ENCODE data around the gene PFDN2.

The PFDN2 gene

GRCh38 chr1:161128591-161129420 is 11.0 kb upstream of the PFDN2 start:
- peaks cover 59% of the 10 kb centered on the region for H3K36me3 ChIP-seq (ENCODE audit: insufficient read depth, low read length)

GRCh38 chr1:161127649-161128048 is 9.8 kb upstream of the PFDN2 start:
- Histone ChIP-seq H2AFZ (ENCODE audit: low read length) (no peak overlapping the region), H3K27ac (ENCODE audit: low read depth, low read length, poor library complexity, severe bottlenecking) (no peak overlapping the region), H3K27me3 (ENCODE audit: insufficient read depth, low read length) (no peaks in the 10 kb centered on the region), H3K4me2 (ENCODE audit: low read length) (no peak overlapping the region), H3K9me3 (ENCODE audit: low read length) (no peaks in the 10 kb centered on the region), H4K20me1 (ENCODE audit: insufficient read depth, low read length) (no peaks in the 10 kb centered on the region), H3K36me3 (ENCODE audit: insufficient read depth, low read length) (peaks cover 67% of the 10 kb centered on the region), H3F3A (ENCODE audit: insufficient read depth, low read length) (0 out of 2 replicates have a peak, but pooled peaks cover 4% of the 10 kb centered on the region), H3K4me1 (ENCODE audit: insufficient read depth, low read length, severe bottlenecking) (peaks cover 19% of the 10 kb centered on the region), H3K9ac (ENCODE audit: low read length) (no peak overlapping the region), H3K4me3 (ENCODE audit: low read depth, low read length, poor library complexity, severe bottlenecking) (no peak overlapping the region), H3K9me2 (ENCODE audit: low read depth, low read length) (no peaks in the 10 kb centered on the region), H3K79me2 (ENCODE audit: insufficient read depth, low read length) (peaks cover 3% of the 10 kb centered on the region; the same call in 1 of the 2 replicates)
- no peak for TF ChIP-seq CTCF (IDR thresholded peaks at IDR 0.05; ENCODE audit: low read length)
- no peak for TF ChIP-seq EZH2 (IDR thresholded peaks at IDR 0.05; ENCODE audit: borderline replicate concordance, low read length)

More at GRCh38 chr1:161128591-161129420, 11.0 kb upstream of the PFDN2 start:
- Histone ChIP-seq H3K4me1 (ENCODE audit: insufficient read depth, low read length, severe bottlenecking) (peaks cover 25% of the 10 kb centered on the region), H3K27ac (ENCODE audit: low read depth, low read length, poor library complexity, severe bottlenecking) (no peak overlapping the region), H3K9ac (ENCODE audit: low read length) (no peak overlapping the region), H3K9me3 (ENCODE audit: low read length) (no peaks in the 10 kb centered on the region), H3K9me2 (ENCODE audit: low read depth, low read length) (no peaks in the 10 kb centered on the region), H3K79me2 (ENCODE audit: insufficient read depth, low read length) (peaks cover 12% of the 10 kb centered on the region; the same call in 1 of the 2 replicates), H2AFZ (ENCODE audit: low read length) (no peak overlapping the region), H4K20me1 (ENCODE audit: insufficient read depth, low read length) (no peaks in the 10 kb centered on the region), H3K4me3 (ENCODE audit: low read depth, low read length, poor library complexity, severe bottlenecking) (no peak overlapping the region), H3K4me2 (ENCODE audit: low read length) (no peak overlapping the region), H3K27me3 (ENCODE audit: insufficient read depth, low read length) (no peaks in the 10 kb centered on the region), H3F3A (ENCODE audit: insufficient read depth, low read length) (0 out of 2 replicates have a peak, but pooled peaks cover 4% of the 10 kb centered on the region)
- TF ChIP-seq EZH2 (IDR thresholded peaks at IDR 0.05; ENCODE audit: borderline replicate concordance, low read length) = no peak
- no peak for TF ChIP-seq CTCF (IDR thresholded peaks at IDR 0.05; ENCODE audit: low read length)

- Histone ChIP-seq H3K27ac (ENCODE audit: low read depth, low read length, poor library complexity, severe bottlenecking) (no peak overlapping the region), H3K36me3 (ENCODE audit: insufficient read depth, low read length) (peaks cover 74% of the 10 kb centered on the region), H3K4me1 (ENCODE audit: insufficient read depth, low read length, severe bottlenecking) (peaks cover 18% of the 10 kb centered on the region), H4K20me1 (ENCODE audit: insufficient read depth, low read length) (no peaks in the 10 kb centered on the region), H3K4me3 (ENCODE audit: low read depth, low read length, poor library complexity, severe bottlenecking) (no peak overlapping the region), H3K4me2 (ENCODE audit: low read length) (no peak overlapping the region), H3K79me2 (ENCODE audit: insufficient read depth, low read length) (no peaks in the 10 kb centered on the region), H3K9me3 (ENCODE audit: low read length) (no peaks in the 10 kb centered on the region), H3K9me2 (ENCODE audit: low read depth, low read length) (no peaks in the 10 kb centered on the region), H2AFZ (ENCODE audit: low read length) (no peak overlapping the region), H3K27me3 (ENCODE audit: insufficient read depth, low read length) (no peaks in the 10 kb centered on the region), H3K9ac (ENCODE audit: low read length) (no peak overlapping the region), H3F3A (ENCODE audit: insufficient read depth, low read length) (no peaks in the 10 kb centered on the region)
- TF ChIP-seq CTCF (IDR thresholded peaks at IDR 0.05; ENCODE audit: low read length) = no peak
These were observed 5.1 kb upstream of the PFDN2 start for GRCh38 chr1:161122967-161123366.
